ENCODE results near the gene COL2A1.

The COL2A1 gene

DNA sequence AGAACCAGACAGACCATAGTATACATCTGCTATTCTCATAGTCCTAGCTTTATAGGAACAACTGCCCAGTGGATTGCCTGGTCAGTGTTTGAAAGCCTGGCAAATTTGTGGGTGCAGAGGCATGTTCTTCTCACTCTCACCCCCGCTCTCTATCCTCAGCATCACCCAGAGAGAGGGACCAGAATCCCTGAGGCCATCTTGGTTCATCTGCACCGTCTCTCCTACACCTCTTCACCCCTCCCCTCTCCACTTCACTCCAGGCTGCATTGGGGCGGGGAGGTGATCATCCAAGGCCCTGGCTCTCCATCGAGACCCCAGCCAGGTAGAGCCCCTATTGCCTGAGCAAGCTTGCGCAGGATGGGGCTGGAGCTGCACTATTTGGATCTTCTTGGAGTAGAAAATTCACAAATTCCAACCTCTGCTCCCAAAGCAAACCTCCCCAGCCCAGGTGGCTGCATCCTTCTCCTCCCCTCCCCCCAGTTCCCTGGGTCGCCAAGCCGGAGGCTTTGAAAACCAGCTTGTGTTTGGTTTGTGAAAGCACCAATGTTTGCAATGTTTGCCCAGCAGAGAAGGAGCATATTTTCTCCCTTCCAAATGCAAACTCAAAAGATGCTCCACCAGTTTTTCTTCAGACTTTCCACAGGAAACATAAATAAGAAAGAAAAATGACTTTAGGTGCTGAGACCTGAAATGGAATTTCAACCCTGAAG is 18.6 kb upstream of the COL2A1 start:
- ATAC-seq, result no peak
- Mint-ChIP-seq H3K4me3 (no peak overlapping the region), H3K9me3 (no peaks in the 10 kb centered on the region), H3K27ac (no peak overlapping the region), H3K4me1 (no peaks in the 10 kb centered on the region), H3K27me3 (peaks cover 33% of the 10 kb centered on the region), H3K36me3 (no peaks in the 10 kb centered on the region)

DNA sequence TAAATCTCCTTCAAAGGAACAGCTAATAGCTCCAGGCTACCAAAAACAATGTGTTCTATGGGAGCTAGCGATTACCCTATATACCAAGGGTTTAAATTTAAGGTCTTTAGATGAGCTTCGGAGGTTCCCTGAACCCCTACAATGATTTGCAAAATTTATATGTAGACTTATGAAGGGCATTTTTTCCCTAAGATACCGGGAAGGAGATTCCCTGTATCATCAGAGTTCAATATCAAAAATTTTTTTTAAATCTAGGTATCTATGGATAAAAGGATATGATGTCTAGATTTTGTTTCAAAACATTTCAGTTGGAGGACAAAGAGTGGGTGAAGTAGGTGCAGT is 17.9 kb upstream of the COL2A1 start:
- no peaks in the 10 kb centered on the region for H3K36me3 Mint-ChIP-seq
- no peak for ATAC-seq
- no peaks in the 10 kb centered on the region for H3K4me1 Mint-ChIP-seq
- H3K27ac Mint-ChIP-seq, result no peak overlapping the region
- H3K27me3 Mint-ChIP-seq, result peaks cover 33% of the 10 kb centered on the region
- no peaks in the 10 kb centered on the region for H3K9me3 Mint-ChIP-seq
- no peak overlapping the region for H3K4me3 Mint-ChIP-seq

DNA sequence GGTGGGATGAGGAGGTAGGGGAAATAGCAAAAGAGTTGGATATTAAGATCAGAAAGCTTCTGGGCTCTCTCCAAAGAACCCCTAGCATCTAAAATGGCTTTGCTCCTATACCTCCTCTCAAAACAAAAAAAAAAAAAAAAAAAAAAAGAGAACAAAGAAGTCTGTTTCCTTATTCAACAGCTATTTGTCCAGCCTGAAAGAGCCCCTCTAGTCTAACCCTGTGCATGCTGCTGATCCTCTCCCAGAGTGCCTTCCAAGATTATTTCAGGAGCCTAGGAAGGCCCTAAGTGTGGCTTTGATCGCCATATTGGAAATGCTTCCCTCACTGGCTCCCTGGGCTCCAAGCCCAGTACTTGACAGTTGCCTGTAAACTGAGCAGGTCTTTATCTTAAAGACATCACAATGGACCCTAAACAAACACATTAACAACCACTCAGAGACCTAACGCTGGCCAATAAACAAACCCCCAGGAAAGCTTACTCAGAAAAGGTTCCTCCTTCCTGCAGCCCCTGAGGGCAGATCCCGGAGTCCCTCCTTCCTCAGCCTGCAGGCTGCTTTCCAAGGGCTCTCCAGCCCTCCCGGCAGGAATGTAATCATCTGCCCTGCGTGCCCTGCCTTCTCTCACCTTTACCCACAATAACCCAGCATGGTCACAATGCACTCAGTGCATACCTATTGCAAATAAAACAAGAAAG is 17.4 kb upstream of the COL2A1 start:
- no peaks in the 10 kb centered on the region for H3K4me1 Mint-ChIP-seq
- no peaks in the 10 kb centered on the region for H3K36me3 Mint-ChIP-seq
- H3K27ac Mint-ChIP-seq, result no peak overlapping the region
- no peak overlapping the region for H3K4me3 Mint-ChIP-seq
- no peak for ATAC-seq
- H3K9me3 Mint-ChIP-seq, result no peaks in the 10 kb centered on the region
- peaks cover 33% of the 10 kb centered on the region for H3K27me3 Mint-ChIP-seq

DNA sequence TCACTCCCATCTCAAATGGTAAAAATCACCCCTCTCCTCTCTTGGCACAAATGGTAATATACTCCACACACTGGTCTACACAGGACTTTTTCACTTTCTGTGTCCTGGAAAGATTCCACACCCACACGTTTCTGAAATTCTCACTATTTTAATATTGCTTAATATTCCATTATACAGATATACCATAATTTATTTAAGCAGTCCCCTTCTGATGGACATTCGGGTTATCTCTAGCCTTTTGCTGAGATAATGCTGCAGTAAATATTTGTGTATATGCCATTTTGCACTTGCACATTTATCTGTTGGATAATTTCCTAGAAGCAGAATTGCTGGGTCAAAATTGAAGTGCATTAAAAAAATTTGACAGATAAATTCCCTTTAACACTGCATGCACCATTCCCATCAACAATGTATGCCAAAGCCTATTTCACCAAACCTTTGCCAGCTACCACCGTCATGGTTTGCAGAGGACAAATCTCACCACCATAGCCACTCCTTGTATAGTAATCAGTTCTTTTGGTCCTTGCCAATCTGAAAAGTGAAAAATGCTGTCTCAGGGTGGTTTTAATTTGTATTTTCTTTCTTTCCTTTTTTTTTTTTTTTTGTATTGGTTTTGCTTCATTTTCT is 15.5 kb upstream of the COL2A1 start:
- Mint-ChIP-seq H3K27ac (no peak overlapping the region), H3K9me3 (no peaks in the 10 kb centered on the region), H3K27me3 (peaks cover 32% of the 10 kb centered on the region), H3K36me3 (no peaks in the 10 kb centered on the region), H3K4me3 (no peak overlapping the region), H3K4me1 (no peaks in the 10 kb centered on the region)
- ATAC-seq, result no peak

DNA sequence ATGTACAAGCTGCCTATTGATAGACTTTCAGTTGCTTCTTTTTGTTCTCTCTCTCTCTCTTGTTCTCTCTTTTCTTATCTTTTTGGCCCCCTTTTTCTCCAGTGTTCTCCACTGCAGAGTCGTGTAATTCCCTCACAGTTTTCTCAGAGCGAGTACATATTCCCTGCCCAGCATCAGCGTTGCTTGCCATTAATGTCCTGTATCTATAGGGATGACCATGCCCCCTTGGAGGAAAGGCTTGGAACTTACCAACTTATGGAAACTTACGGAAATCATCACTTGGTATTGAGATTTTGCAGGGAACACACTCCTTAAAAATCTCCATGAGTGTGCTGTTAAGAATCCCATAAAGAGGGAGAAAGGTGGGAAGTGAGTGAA is 14.3 kb upstream of the COL2A1 start:
- no peaks in the 10 kb centered on the region for H3K4me1 Mint-ChIP-seq
- no peak for ATAC-seq
- H3K36me3 Mint-ChIP-seq, result no peaks in the 10 kb centered on the region
- H3K4me3 Mint-ChIP-seq, result no peak overlapping the region
- no peaks in the 10 kb centered on the region for H3K9me3 Mint-ChIP-seq
- no peak overlapping the region for H3K27ac Mint-ChIP-seq
- peaks cover 27% of the 10 kb centered on the region for H3K27me3 Mint-ChIP-seq

DNA sequence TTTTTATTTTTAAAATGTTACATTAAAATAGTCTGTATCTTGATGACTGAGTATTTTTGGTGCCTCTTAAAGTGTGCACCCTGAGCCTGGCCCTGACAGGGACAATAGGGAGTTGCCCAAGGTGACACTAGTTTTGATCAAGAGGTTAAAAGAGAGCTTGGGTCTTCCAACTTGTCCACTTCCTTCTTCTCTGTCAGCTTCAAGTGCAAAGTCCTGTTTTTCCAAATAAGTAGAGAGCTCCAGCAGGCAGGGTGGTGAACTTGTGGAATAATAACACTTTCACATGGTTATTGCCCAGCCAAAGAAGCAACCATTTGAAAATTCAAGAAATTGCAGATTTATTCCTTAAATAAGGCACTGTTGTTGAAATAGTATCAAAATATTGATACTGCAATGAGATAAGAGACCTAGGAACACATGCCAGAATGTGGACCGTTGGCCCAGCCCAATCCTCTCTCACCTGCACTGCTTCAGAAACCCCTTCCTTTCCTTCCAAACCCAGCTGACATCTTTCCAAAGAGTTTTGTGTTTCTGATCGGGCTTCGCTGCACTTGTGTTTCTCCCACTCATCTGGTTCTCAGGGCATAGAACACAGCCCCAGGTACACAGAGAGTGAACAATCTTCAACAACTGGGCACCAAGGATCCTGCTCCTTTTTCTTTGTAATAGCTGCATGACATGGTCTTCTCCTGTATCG is 13.8 kb upstream of the COL2A1 start:
- Mint-ChIP-seq H3K9me3 (no peaks in the 10 kb centered on the region), H3K4me3 (no peak overlapping the region), H3K27ac (no peak overlapping the region), H3K36me3 (no peaks in the 10 kb centered on the region), H3K27me3 (peaks cover 23% of the 10 kb centered on the region), H3K4me1 (no peaks in the 10 kb centered on the region)
- no peak for ATAC-seq

DNA sequence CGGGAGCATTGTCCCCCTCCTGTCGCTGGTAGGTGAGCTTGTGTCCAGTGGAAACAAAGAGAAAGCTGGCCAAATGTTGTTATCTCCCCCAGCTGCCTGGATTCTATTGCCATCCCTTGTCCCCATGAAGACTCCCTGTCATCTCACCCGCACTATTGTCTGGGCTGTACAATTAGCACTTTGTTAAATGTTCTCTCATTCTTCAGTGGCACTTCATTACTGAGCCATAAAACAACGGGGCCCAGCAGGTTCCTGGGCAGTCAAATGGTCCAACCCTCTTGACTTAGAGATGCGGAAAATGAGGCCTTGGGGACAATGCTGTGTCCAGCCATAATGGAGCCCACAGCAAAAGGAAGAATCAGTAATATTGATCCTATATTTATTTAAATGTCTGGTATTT is 13.2 kb upstream of the COL2A1 start:
- H3K9me3 Mint-ChIP-seq, result no peaks in the 10 kb centered on the region
- no peaks in the 10 kb centered on the region for H3K4me1 Mint-ChIP-seq
- no peaks in the 10 kb centered on the region for H3K36me3 Mint-ChIP-seq
- H3K4me3 Mint-ChIP-seq, result no peak overlapping the region
- H3K27me3 Mint-ChIP-seq, result peaks cover 17% of the 10 kb centered on the region
- no peak for ATAC-seq
- H3K27ac Mint-ChIP-seq, result no peak overlapping the region

DNA sequence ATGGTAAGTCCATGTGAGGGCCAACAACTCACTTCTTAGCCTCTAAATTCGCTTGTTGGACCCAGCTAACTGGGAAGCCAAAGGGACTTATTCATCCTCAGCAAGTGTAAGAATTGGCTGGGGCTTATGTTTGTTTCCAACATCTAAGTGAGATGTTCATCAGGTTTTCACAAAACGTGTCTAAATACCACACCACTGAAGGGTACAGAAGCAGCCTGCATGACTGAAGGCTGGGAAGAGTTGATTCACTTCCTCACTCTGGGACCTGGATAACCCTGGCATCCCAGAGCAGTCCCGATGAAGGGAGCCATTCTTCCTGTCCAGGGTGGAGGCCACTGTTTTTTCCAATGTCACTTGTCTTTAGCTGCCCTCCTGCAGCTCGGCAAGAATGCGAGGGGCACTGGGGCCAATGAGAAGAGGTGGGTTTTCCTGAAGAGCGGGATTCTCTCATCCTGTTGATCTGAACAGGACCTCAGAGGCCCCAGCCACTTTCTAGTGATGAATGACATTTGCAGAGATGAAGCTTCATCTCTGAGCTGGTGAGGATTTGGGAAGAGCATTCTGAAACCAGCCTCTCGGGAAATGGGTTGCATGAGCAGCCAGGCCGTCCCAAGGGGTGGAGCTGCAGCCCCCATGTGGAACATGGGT is 12.2 kb upstream of the COL2A1 start:
- H3K4me1 Mint-ChIP-seq, result no peaks in the 10 kb centered on the region
- no peaks in the 10 kb centered on the region for H3K9me3 Mint-ChIP-seq
- no peak overlapping the region for H3K27ac Mint-ChIP-seq
- ATAC-seq, result no peak
- H3K27me3 Mint-ChIP-seq, result peaks cover 9% of the 10 kb centered on the region
- H3K36me3 Mint-ChIP-seq, result no peaks in the 10 kb centered on the region
- H3K4me3 Mint-ChIP-seq, result no peak overlapping the region

DNA sequence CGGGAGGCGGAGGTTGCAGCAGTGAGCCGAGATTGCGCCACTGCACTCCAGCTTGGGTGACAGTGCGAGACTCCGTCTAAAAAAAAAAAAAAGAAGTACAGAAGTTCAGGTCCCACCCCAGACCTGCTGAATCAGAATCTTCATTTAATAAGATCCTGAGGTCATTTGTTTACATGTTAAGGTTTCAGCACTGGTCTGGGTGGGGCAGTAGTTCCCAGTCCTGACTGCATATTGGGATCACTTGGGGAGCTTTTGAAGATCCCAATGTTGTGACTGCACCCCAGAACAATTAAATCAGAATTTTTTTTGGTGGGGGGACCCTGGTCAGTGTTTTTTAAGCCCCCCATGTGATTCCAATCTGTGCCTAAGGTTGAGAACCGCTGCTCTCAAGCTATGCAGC is 11.7 kb upstream of the COL2A1 start:
- Mint-ChIP-seq H3K4me3 (no peak overlapping the region), H3K4me1 (no peaks in the 10 kb centered on the region), H3K27me3 (peaks cover 9% of the 10 kb centered on the region), H3K36me3 (no peaks in the 10 kb centered on the region), H3K9me3 (no peaks in the 10 kb centered on the region), H3K27ac (no peak overlapping the region)
- ATAC-seq, result no peak

DNA sequence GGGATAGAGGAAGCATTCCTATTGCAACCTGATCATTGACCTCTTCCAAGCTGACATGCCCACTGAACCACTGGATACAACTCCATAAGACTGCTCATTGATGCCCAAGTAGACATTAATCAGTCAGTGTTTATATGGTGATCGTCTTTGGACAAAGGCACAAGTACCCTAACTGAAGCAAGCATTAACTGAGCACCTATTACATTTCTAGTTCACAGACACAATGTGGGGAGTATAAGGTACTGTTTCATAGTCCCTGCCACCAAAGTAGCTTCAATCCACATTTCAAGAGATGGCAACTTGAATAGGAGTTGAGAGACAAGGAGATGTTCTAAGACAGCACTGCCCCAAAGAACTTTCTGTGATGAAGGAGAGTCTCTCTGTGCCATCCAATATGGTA is 10.9 kb upstream of the COL2A1 start:
- Mint-ChIP-seq H3K9me3 (no peaks in the 10 kb centered on the region), H3K4me1 (no peaks in the 10 kb centered on the region), H3K4me3 (no peak overlapping the region), H3K27me3 (peaks cover 15% of the 10 kb centered on the region), H3K36me3 (no peaks in the 10 kb centered on the region), H3K27ac (no peak overlapping the region)
- no peak for ATAC-seq

DNA sequence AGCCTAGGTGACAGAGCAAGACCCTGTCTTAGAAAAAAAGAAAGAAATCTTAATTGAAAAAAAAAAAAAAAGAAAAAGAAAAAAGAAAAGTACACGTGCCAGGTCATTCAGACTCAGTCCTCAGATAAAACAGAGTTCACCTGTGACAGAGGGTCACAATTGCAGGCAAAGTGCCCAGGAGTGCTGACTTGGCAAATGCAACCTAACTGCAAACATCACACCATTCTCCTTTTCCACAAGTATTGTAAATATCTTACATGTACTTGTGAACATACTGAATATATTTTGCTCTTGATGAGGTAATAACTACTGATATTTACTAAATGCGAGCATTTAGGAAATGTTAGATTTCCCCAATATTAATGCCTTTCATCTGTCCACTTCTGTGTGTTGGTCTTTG is 9.0 kb upstream of the COL2A1 start:
- no peaks in the 10 kb centered on the region for H3K4me1 Mint-ChIP-seq
- ATAC-seq, result no peak
- H3K9me3 Mint-ChIP-seq, result no peaks in the 10 kb centered on the region
- H3K36me3 Mint-ChIP-seq, result no peaks in the 10 kb centered on the region
- H3K27ac Mint-ChIP-seq, result no peak overlapping the region
- H3K4me3 Mint-ChIP-seq, result no peak overlapping the region
- peaks cover 34% of the 10 kb centered on the region for H3K27me3 Mint-ChIP-seq

DNA sequence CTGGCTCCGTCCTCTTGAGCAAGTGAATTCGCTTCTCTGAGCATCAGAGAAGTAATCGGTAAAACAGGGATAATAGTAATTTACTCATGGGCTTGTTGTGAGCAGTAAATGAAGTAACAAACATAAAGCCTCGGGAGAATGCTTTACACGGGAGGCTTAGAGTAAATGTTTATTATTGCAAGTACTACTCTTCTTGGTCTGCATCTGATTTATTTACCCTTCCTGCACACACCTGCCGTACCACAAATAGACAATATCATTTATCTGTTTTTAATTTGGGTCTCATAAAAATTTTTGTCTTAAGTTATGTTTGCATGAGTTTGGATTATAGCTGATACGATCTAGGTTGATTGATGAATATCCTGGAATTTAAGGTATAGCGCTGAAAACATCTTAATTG is 7.8 kb upstream of the COL2A1 start:
- Mint-ChIP-seq H3K27me3 (peaks cover 44% of the 10 kb centered on the region), H3K4me1 (no peaks in the 10 kb centered on the region), H3K4me3 (no peak overlapping the region), H3K9me3 (no peaks in the 10 kb centered on the region), H3K27ac (no peak overlapping the region), H3K36me3 (no peaks in the 10 kb centered on the region)
- no peak for ATAC-seq

DNA sequence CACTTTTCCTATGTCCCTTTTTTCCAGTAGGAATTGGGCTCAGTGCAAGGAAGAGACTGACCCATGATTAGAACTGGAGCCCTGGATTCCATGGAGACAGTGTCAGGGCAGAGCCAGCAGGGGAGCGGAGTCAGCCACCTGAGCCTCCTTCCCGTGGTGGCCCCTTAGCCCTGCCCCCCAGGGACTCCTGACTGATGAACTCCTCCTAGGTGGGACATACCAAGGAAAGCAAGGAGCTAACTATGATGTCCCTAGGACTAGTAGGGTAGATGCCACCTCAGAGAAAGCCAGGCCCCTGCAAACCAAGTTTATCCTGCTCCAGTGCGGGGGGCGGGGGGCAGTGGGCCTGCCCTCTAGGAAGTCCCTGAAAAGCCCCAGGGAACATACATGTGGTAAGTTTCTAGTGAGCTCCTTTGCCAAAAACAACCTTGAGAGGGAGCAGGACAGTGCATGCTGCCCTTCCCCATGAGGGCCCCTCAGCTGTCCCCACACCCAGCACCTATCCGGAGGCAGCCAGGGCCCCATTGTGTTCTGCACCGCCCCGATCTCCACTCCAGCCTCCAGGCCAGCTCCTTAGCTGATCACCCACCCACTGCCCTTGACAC is 6.2 kb upstream of the COL2A1 start:
- peak; percentile 29 for ATAC-seq
- no peaks in the 10 kb centered on the region for H3K9me3 Mint-ChIP-seq
- no peak overlapping the region for H3K4me3 Mint-ChIP-seq
- H3K4me1 Mint-ChIP-seq, result no peaks in the 10 kb centered on the region
- H3K36me3 Mint-ChIP-seq, result no peaks in the 10 kb centered on the region
- H3K27me3 Mint-ChIP-seq, result peaks cover 55% of the 10 kb centered on the region
- H3K27ac Mint-ChIP-seq, result no peak overlapping the region

DNA sequence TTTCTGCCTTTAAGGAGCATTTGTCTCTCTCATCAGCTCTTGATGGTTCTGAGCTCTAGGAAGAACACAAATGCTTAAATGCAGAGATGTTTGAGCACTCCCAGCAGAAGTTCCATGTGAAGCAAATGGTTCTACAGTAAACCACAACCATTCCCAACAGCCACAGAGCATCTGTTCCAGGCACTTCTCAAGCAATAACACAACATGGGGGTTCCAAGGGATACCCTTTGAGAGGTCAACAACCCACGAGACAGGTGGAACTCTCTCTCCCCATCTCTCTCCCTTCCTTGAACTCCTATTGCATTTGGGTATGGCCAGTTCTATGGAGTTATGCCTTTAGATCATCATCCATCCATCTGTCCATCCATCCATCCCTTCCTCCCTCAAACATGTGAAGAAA is 5.2 kb upstream of the COL2A1 start:
- Mint-ChIP-seq H3K27ac (no peak overlapping the region), H3K27me3 (peaks cover 62% of the 10 kb centered on the region), H3K4me3 (no peak overlapping the region), H3K36me3 (no peaks in the 10 kb centered on the region), H3K9me3 (no peaks in the 10 kb centered on the region), H3K4me1 (no peaks in the 10 kb centered on the region)
- no peak for ATAC-seq

DNA sequence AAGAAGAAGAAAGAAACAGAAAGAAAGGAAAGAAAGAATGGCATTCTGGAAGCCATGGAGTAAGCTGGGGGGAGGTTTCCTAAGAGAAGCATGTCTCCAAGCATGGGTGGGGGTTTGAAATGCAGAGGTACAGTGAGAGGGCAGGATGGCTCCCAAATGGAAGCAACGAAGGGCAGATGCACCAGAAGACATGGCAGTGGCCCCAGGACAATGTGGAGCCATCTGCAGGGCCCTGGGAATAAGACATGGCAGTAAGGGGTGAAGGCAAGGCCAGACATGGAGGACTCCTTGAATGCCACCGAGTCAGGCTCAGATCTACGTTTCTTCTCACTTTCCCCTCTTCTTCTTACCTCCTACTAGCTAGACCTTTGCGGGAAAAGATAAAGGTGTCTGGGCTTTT is 4.7 kb upstream of the COL2A1 start:
- Mint-ChIP-seq H3K4me3 (no peak overlapping the region), H3K27ac (no peak overlapping the region), H3K36me3 (no peaks in the 10 kb centered on the region), H3K4me1 (peaks cover 2% of the 10 kb centered on the region), H3K27me3 (peaks cover 62% of the 10 kb centered on the region), H3K9me3 (no peaks in the 10 kb centered on the region)
- no peak for ATAC-seq
